H9 (cell line): ENCODE data around the gene FRYL. TPM values are rescaled to one million over a fixed set of nuclear protein-coding genes. Genes with fewer than 3 reads are reported as not detected.

Experiments
- DNase-seq: peaks from one replicate; pipeline ENCODE4 v3.0.0-alpha.2; 2017
- H2AFZ ChIP-seq: one replicate; pipeline ENCODE4 v1.6.1; 2013; ENCODE audit warnings: mild to moderate bottlenecking, low read length, control low read depth, moderate library complexity
- H2AK5ac ChIP-seq: 2 replicates; pipeline ENCODE4 v1.6.1; 2013; ENCODE audit warnings: low read length, control low read depth, mixed read lengths; ENCODE audit not compliant: insufficient read length
- H2BK120ac ChIP-seq: one replicate; pipeline ENCODE4 v1.6.1; 2013; ENCODE audit warnings: low read depth, mild to moderate bottlenecking, low read length, control low read depth, inconsistent platforms; ENCODE audit not compliant: poor library complexity, severe bottlenecking
- H2BK12ac ChIP-seq: 2 replicates; pipeline ENCODE4 v1.6.1; 2013; ENCODE audit warnings: low read length, control low read depth, mixed read lengths, low read depth; ENCODE audit not compliant: insufficient read length
- H2BK15ac ChIP-seq: 2 replicates; pipeline ENCODE4 v1.6.1; 2013; ENCODE audit warnings: low read depth, low read length, control low read depth
- H2BK20ac ChIP-seq: one replicate; pipeline ENCODE4 v1.6.1; 2013; ENCODE audit warnings: low read depth, mild to moderate bottlenecking, low read length, control low read depth, inconsistent platforms; ENCODE audit not compliant: poor library complexity, severe bottlenecking
- H2BK5ac ChIP-seq: 2 replicates; pipeline ENCODE4 v1.6.1; 2013; ENCODE audit warnings: low read length, control low read depth, mixed read lengths; ENCODE audit not compliant: insufficient read length
- H3K14ac ChIP-seq: 2 replicates; pipeline ENCODE4 v1.6.1; 2013; ENCODE audit warnings: low read length, control low read depth; ENCODE audit not compliant: insufficient read depth
- H3K18ac ChIP-seq: 2 replicates; pipeline ENCODE4 v1.6.1; 2013; ENCODE audit warnings: low read depth, mild to moderate bottlenecking, mixed read lengths, low read length, control low read depth; ENCODE audit not compliant: insufficient read length
- H3K23ac ChIP-seq: 2 replicates; pipeline ENCODE4 v1.6.1; 2013; ENCODE audit warnings: low read length, control low read depth, mixed read lengths, low read depth; ENCODE audit not compliant: insufficient read length
- H3K23me2 ChIP-seq: 2 replicates; pipeline ENCODE4 v1.6.1; 2013; ENCODE audit warnings: low read depth, mild to moderate bottlenecking, mixed read lengths, low read length, control low read depth; ENCODE audit not compliant: insufficient read length, poor library complexity, severe bottlenecking
- H3K27ac ChIP-seq: 2 replicates; pipeline ENCODE4 v1.5.1; 2013; ENCODE audit warnings: low read length, control low read depth, mixed read lengths, low read depth; ENCODE audit not compliant: insufficient read length
- H3K27me3 ChIP-seq: 2 replicates; pipeline ENCODE4 v1.6.1; 2013; ENCODE audit warnings: low read length, control low read depth, inconsistent platforms; ENCODE audit not compliant: insufficient read depth
- H3K4ac ChIP-seq: 2 replicates; pipeline ENCODE4 v1.6.1; 2013; ENCODE audit warnings: low read depth, mild to moderate bottlenecking, control low read depth, inconsistent platforms, low read length, moderate library complexity
- H3K4me1 ChIP-seq: 2 replicates; pipeline ENCODE4 v1.6.1; 2013; ENCODE audit warnings: low read length, control low read depth, inconsistent platforms; ENCODE audit not compliant: insufficient read depth
- H3K4me2 ChIP-seq: 2 replicates; pipeline ENCODE4 v1.6.1; 2013; ENCODE audit warnings: low read length, control low read depth, mixed read lengths; ENCODE audit not compliant: insufficient read length, insufficient read depth
- H3K56ac ChIP-seq: 2 replicates; pipeline ENCODE4 v1.6.1; 2013; ENCODE audit warnings: low read depth, mild to moderate bottlenecking, mixed read lengths, low read length, control low read depth; ENCODE audit not compliant: insufficient read length
- H3K79me1 ChIP-seq: 2 replicates; pipeline ENCODE4 v1.6.1; 2013; ENCODE audit warnings: low read depth, mild to moderate bottlenecking, moderate library complexity, low read length, control low read depth, inconsistent platforms; ENCODE audit not compliant: insufficient read depth, poor library complexity, severe bottlenecking
- H3K79me2 ChIP-seq: 2 replicates; pipeline ENCODE4 v1.6.1; 2013; ENCODE audit warnings: low read length, control low read depth, inconsistent platforms; ENCODE audit not compliant: insufficient read depth
- H3K9ac ChIP-seq: 2 replicates; pipeline ENCODE4 v1.6.1; 2013; ENCODE audit warnings: low read length, control low read depth, mixed read lengths; ENCODE audit not compliant: insufficient read length; ENCODE audit errors: extremely low read depth
- H3K9me3 ChIP-seq: one replicate; pipeline ENCODE4 v1.6.1; 2013; ENCODE audit warnings: low read depth, low read length, inconsistent platforms; ENCODE audit not compliant: control insufficient read depth
- H3T11ph ChIP-seq: one replicate; pipeline ENCODE4 v1.6.1; 2013; ENCODE audit warnings: mild to moderate bottlenecking, low read length, control low read depth, inconsistent platforms
- H4K20me1 ChIP-seq: one replicate; pipeline ENCODE4 v1.6.1; 2013; ENCODE audit not compliant: control insufficient read depth, insufficient read length, insufficient read depth
- H4K5ac ChIP-seq: 2 replicates; pipeline ENCODE4 v1.6.1; 2013; ENCODE audit warnings: low read depth, mild to moderate bottlenecking, mixed read lengths, low read length, control low read depth; ENCODE audit not compliant: insufficient read length
- H4K8ac ChIP-seq: replicated peaks from 2 replicates; pipeline ENCODE4 v1.6.1; 2013; ENCODE audit warnings: low read length, control low read depth, mixed read lengths, low read depth; ENCODE audit not compliant: insufficient read length
- H4K91ac ChIP-seq: 2 replicates; pipeline ENCODE4 v1.6.1; 2013; ENCODE audit warnings: low read depth, mild to moderate bottlenecking, moderate library complexity, mixed read lengths, low read length, control low read depth; ENCODE audit not compliant: insufficient read length
- H3K27ac Mint-ChIP-seq, 3 experiments: 2 replicates in 2 of 3; 3 replicates in 1 of 3; pipeline ENCODE4 v1.8.0; 2020 to 2021; ENCODE audit warnings: mixed read lengths in 3 of 3, mild to moderate bottlenecking in 1 of 3, moderate library complexity in 1 of 3
- H3K27me3 Mint-ChIP-seq: 2 replicates; pipeline ENCODE4 v1.8.0; 2021; ENCODE audit warnings: low read depth, mild to moderate bottlenecking, moderate library complexity, mixed read lengths
- H3K36me3 Mint-ChIP-seq, 3 experiments: 2 replicates in 2 of 3; 3 replicates in 1 of 3; pipeline ENCODE4 v1.8.0; 2020 to 2021; ENCODE audit warnings: low read depth in 3 of 3, mixed read lengths in 3 of 3; ENCODE audit not compliant: insufficient read depth in 1 of 3
- H3K4me1 Mint-ChIP-seq, 2 experiments: 2 replicates each; pipeline ENCODE4 v1.8.0; 2020; ENCODE audit warnings: mixed read lengths in 2 of 2
- H3K4me3 Mint-ChIP-seq, 2 experiments: 2 replicates in 1 of 2; 3 replicates in 1 of 2; pipeline ENCODE4 v1.8.0; 2020 to 2021; ENCODE audit warnings: mild to moderate bottlenecking in 2 of 2, mixed read lengths in 2 of 2, moderate library complexity in 1 of 2
- H3K9me3 Mint-ChIP-seq, 2 experiments: 2 replicates in 1 of 2; 3 replicates in 1 of 2; pipeline ENCODE4 v1.8.0; 2020; ENCODE audit warnings: mild to moderate bottlenecking in 2 of 2, mixed read lengths in 2 of 2, moderate library complexity in 1 of 2
- CTCF ChIP-seq: fragments of 200-600 bp; sonication (generic); conservative IDR thresholded peaks from 3 replicates; pipeline ENCODE4 v1.8.0; 2021; ENCODE audit warnings: antibody characterized with exemption, mild to moderate bottlenecking
- whole genome bisulfite sequencing: extraction: QIAGEN DNeasy Blood & Tissue Kit; methylation state at CpG from one replicate; pipeline ENCODE4 v1.1.7; 2013; ENCODE audit warnings: missing lambda C conversion rate, low lambda C conversion rate, mixed read lengths; ENCODE audit not compliant: insufficient read length; ENCODE audit errors: extremely low coverage; 5-methylcytosine and 5-hydroxymethylcytosine counted together
- total RNA-seq: library from RNA; stranded (reverse); gene quantifications from 2 replicates; pipeline ENCODE4 v1.2.1, GENCODE V29; 2021

Gene FRYL
- total RNA-seq, 1 experiment from 2014 or later = 31.5 TPM

GRCh38 chr4:48483006-48483776 is 296.9 kb downstream of the FRYL start, which contains the start of gene SLC10A4:
TSS of gene SLC10A4 (plus strand) at chr4:48483343. CDS start at chr4:48483562, 219 bp downstream.
- H3K27me3 Mint-ChIP-seq = peaks cover 65% of the 10 kb centered on the region
- no CpG with 5 or more reads among the region's 85 CpGs for WGBS
- no peak within 1 kb of the TSS; a peak in 1 of 7 replicates for H3K27ac Mint-ChIP-seq

More at GRCh38 chr4:48483006-48483776, 296.9 kb downstream of the FRYL start, which contains the start of gene SLC10A4:
- Histone ChIP-seq H4K8ac (no peak within 1 kb of the TSS), H2BK120ac (no peak within 1 kb of the TSS), H3K9me3 (no peaks in the 10 kb centered on the region), H3K18ac (no peak within 1 kb of the TSS), H3K4ac (no peak within 1 kb of the TSS), H3K23ac (no peak within 1 kb of the TSS), H2BK5ac (no peak within 1 kb of the TSS), H4K5ac (no peak within 1 kb of the TSS), H4K20me1 (no peaks in the 10 kb centered on the region), H2AK5ac (no peak within 1 kb of the TSS), H2AFZ (no peak within 1 kb of the TSS), H3K27ac (no peak within 1 kb of the TSS), H3K27me3 (peaks cover 22% of the 10 kb centered on the region; the same call in 1 of the 2 replicates), H4K91ac (no peak within 1 kb of the TSS), H3K14ac (peak within 1 kb of the TSS; percentile 54; the same call in 1 of the 2 replicates), H3T11ph (no peak within 1 kb of the TSS), H3K23me2 (peaks cover 4% of the 10 kb centered on the region), H2BK15ac (no peak within 1 kb of the TSS), H2BK20ac (no peak within 1 kb of the TSS), H3K4me1 (no peaks in the 10 kb centered on the region), H3K79me1 (no peaks in the 10 kb centered on the region), H3K56ac (no peak within 1 kb of the TSS), H3K9ac (no peak within 1 kb of the TSS), H2BK12ac (no peak within 1 kb of the TSS), H3K4me2 (peak within 1 kb of the TSS; percentile 21), H3K79me2 (no peaks in the 10 kb centered on the region)
- Mint-ChIP-seq H3K4me3 (peak within 1 kb of the TSS; percentile 69 to 82), H3K36me3 (no peaks in the 10 kb centered on the region; a peak in 2 of 7 replicates), H3K9me3 (no peaks in the 10 kb centered on the region; a peak in 1 of 5 replicates), H3K4me1 (peaks cover 20 to 22% of the 10 kb centered on the region in 2 experiments)
- no peak for TF ChIP-seq CTCF
- peak; percentile 63 for DNase-seq
